Epithelial cell of proximal tubule (primary cell): ENCODE results near the gene ARHGEF17. TPM values are rescaled to one million over a fixed set of nuclear protein-coding genes. Genes with fewer than 3 reads are reported as not detected.

ENCODE experiments used
- DNase-seq: peaks from one replicate; pipeline ENCODE4 v3.0.0-alpha.2; 2011; ENCODE audit warnings: low read depth
- H3K4me3 ChIP-seq: 2 replicates; pipeline ENCODE4 v1.5.1; 2011; ENCODE audit warnings: low read depth, mild to moderate bottlenecking, low read length
- total RNA-seq: library from RNA; depleted of rRNA; stranded (reverse); fragments of >200 nt; gene quantifications from 2 replicates; pipeline ENCODE4 v1.2.3, GENCODE V29; 2015
- TF ChIP-seq, protein P1 (sequence below): conservative IDR thresholded peaks from 2 replicates; pipeline ENCODE4 v1.5.1; 2012; ENCODE audit warnings: low read depth, mild to moderate bottlenecking, low read length

ARHGEF17 gene
- total RNA-seq, 1 donor from 2014 or later: 26.4 TPM

DNA sequence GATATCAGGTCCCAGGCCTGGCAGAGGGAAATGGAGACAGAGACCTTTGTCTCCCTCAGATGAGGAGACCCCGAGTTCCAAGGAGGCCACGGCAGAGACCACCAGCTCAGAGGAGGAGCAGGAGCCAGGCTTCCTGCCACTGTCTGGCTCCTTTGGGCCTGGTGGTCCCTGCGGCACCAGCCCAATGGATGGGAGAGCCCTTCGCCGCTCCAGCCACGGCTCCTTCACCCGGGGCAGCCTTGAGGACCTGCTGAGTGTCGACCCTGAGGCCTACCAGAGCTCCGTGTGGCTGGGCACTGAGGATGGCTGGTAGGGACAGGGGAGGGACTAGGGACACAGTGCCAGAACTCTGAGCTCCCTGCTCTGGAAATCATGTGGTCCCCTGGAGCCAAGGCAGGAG, 55.1 kb downstream of the ARHGEF17 start:
- TF ChIP-seq, protein P1, sequence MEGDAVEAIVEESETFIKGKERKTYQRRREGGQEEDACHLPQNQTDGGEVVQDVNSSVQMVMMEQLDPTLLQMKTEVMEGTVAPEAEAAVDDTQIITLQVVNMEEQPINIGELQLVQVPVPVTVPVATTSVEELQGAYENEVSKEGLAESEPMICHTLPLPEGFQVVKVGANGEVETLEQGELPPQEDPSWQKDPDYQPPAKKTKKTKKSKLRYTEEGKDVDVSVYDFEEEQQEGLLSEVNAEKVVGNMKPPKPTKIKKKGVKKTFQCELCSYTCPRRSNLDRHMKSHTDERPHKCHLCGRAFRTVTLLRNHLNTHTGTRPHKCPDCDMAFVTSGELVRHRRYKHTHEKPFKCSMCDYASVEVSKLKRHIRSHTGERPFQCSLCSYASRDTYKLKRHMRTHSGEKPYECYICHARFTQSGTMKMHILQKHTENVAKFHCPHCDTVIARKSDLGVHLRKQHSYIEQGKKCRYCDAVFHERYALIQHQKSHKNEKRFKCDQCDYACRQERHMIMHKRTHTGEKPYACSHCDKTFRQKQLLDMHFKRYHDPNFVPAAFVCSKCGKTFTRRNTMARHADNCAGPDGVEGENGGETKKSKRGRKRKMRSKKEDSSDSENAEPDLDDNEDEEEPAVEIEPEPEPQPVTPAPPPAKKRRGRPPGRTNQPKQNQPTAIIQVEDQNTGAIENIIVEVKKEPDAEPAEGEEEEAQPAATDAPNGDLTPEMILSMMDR: no peak
- no peak for DNase-seq

DNA sequence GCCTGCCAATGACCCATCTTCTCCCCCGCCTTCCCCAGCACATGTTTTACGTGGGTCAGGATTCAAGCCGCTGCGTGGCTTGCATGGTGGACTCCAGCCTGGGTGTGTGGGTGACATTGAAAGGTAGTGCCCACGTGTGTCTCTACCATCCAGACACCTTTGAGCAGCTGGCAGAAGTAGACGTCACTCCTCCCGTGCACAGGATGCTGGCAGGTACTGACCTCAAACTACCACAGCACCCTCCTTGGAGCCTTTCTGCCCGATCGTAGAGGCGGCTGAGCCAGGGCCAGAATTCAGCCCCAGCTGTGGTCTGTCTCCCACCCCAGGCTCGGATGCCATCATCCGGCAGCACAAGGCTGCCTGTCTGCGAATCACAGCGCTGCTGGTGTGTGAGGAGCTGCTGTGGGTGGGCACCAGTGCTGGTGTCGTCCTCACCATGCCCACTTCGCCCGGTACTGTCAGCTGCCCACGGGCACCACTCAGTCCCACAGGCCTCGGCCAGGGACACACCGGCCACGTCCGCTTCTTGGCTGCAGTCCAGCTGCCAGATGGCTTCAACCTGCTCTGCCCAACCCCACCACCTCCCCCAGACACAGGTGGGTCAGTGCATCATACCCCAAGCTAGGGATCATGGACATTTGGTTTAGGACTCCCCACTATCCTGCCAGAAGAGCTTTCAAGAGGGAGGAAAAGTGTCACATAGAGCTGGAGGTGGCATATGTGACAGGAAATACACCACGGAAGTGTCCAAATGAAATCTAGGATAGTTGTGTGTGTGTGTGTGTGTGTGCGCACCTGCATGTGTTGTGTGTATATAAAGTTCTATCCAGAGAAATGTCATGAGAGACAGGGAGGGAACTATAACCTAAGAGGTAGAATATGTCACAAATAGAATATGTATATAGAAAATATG, 57.5 kb downstream of the ARHGEF17 start:
- no peak for DNase-seq
- H3K4me3 ChIP-seq: no peak overlapping the region
- TF ChIP-seq, protein P1: no peak

More for the DNA sequence above, 55.1 kb downstream of the ARHGEF17 start:
- no peak overlapping the region for H3K4me3 ChIP-seq

DNA sequence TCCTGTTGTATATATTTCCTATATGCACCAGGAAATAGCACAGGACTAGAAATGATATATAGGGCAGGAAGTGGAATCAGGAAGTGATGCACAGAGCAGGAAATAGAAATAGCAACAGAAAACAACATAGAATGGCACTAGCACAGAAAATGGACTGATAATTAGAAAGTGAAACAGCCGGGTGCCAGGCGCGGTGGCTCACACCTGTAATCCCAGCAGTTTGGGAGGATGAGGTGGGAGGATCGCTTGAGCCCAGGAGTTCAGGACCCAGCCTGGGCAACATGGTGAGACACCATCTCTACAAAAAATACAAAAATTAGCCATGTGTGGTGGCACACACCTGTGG, 58.2 kb downstream of the ARHGEF17 start:
- no peak for DNase-seq
- H3K4me3 ChIP-seq: no peak overlapping the region
- TF ChIP-seq, protein P1: no peak

- TF ChIP-seq, protein P1: no peak
- no peak overlapping the region for H3K4me3 ChIP-seq
- DNase-seq: no peak
These were observed 58.9 kb downstream of the ARHGEF17 start for GRCh38 chr11:73366953-73367352.

DNA sequence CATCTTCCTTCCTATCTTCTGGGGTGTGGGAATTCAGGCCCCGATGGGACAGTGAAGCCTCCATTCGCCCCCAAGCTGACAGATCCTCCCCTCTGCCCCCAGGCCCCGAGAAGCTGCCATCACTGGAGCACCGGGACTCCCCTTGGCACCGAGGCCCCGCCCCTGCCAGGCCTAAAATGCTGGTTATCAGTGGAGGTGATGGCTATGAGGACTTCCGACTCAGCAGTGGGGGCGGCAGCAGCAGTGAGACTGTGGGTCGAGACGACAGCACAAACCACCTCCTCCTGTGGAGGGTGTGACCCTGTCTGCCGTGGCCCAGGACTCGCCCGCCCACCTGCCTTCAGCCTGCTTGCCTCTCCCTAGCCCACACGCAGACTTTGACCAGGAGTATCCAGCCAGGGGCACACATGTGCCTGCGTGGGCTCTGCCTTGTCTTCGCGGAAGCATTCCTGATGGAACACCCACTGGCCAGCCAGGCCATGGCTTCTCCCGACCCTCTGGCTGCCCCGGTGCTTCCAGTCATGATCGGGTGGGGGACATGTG, 59.5 kb downstream of the ARHGEF17 start:
- DNase-seq: no peak
- no peak overlapping the region for H3K4me3 ChIP-seq
- TF ChIP-seq, protein P1: no peak

- TF ChIP-seq, protein P1: peak; percentile 51
- H3K4me3 ChIP-seq: no peak overlapping the region
- no peak for DNase-seq
These were observed 64.4 kb downstream of the ARHGEF17 start for GRCh38 chr11:73372375-73372993.

GRCh38 chr11:73374151-73374550, 66.1 kb downstream of the ARHGEF17 start:
- no peak for DNase-seq
- no peak overlapping the region for H3K4me3 ChIP-seq
- TF ChIP-seq, protein P1: no peak
